ENCODE results near the gene HAS3.
"Not testable (repeated sequence)": the region's sequence is repeated elsewhere in the genome, so short reads cannot be mapped to it uniquely, and the experiment has no call there.

The HAS3 gene

DNA sequence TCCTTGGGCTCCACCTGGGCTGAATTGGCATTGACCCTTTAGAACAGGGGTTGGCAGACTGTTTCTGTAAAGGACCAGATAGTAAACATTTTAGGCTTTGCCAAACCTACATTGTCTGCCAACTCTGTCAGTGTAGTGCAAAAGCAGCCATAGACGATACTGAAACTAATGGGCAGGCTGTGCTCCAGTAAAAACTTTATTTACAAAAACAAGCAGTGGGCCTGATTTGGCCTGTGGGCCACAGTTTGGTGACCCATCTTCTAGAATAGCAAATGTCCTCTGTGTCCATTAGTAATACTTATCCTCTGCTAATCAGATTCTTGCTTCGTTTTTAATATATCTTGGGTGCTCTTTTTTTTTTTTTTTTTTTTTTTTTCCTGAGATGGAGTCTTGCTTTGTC lies 33.2 kb downstream of the HAS3 start:
- in situ Hi-C loops (cut with HindIII; ENCODE audit: low sequenced_read_pairs) = loop anchor here (10.0 kb wide), 1 partner anchor 166 kb away; no protein-coding TSS in a partner anchor

DNA sequence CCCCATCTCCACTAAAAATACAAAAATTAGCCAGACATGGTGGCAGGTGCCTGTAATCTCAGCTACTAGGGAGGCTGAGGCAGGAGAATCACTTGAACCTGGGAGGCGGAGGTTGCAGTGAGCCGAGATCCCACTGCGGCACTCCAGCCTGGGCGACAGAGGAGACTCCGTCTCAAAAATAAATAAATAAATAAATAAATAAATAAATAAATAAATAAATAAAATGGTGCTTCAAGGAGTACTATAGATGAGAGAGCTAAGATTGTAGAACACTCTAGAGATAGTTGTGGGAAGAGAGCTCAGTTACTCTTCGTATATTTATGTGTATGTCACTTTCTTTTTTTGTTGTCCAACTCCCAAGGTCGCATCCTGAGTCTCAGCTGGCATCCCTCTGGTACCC lies 34.0 kb downstream of the HAS3 start:
- in situ Hi-C loops (cut with HindIII; ENCODE audit: low sequenced_read_pairs) = loop anchor here (10.0 kb wide), 1 partner anchor 165 kb away; no protein-coding TSS in a partner anchor

DNA sequence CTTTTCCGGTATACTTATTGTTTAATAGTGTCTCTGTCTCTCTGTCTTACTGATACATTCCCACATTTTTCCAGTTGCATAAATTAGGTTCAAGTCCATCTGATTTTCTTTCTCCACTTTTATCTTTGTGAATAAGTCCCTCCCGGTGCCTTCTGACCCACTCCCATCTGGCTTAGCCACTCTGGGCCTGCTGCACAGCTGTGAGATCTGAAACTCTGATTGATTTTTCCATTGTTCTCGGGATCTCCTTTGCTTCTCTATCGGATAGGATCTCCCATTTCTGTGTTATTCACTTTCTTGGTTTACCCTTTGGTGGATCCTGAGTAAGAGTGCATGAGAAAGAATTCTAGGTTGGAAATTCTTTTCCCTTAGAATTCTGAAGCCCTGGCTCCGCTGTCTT lies 35.6 kb downstream of the HAS3 start:
- in situ Hi-C loops (cut with HindIII; ENCODE audit: low sequenced_read_pairs) = no loop called here

DNA sequence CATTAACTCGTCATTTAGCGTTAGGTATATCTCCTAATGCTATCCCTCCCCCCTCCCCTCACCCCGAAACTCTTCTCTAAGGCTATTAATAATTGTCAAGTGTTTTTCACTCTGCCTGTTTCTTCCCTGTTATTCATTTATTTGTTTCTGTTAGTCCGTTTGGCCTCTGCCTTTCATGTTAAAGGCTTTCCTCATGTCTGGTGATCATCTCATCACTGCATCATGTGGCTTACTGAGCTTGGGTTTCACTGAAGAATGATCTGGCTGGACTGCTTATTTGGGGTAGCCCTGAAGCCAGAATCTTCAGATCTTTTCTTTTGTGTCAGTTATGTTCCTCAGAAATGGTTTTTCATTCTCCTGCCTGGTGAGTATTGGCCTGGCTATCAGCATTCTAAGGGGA lies 36.5 kb downstream of the HAS3 start:
- in situ Hi-C loops (cut with HindIII; ENCODE audit: low sequenced_read_pairs) = no loop called here

DNA sequence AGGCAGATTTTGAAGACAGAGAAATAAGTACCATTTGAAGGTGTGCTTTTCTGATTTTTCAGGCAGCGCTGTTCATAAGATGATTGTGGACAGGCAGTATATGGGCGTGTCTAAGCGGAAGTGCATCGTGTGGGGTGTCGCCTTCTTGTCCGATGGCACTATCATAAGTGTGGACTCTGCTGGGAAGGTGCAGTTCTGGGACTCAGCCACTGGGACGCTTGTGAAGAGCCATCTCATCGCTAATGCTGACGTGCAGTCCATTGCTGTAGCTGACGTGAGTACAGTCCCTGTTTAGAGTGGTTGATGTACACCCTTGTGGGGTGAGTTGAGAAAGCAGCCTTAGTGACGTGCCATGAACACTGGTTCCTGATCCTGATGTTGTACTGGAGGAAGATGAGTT lies 37.7 kb downstream of the HAS3 start:
- in situ Hi-C loops (cut with HindIII; ENCODE audit: low sequenced_read_pairs) = no loop called here

DNA sequence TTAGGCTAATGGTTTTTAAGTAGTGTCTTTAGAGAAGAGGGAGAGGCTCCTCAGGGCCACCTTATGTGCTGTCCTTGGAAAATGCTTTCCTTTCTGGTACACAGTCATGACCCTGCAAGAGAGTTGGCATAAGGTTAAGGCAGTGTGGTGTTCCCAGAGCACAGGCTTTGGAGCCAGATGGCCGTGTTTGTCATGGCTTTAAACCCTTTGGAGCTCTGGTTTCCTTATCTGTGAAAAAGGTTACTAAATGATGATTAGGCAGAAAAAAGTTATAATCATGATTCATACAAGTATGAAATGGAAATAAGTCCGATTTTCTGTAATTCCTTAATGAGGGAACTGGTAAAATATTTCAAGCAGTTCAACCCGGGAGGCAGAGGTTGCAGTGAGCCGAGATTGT lies 40.2 kb downstream of the HAS3 start:
- in situ Hi-C loops (cut with HindIII; ENCODE audit: low sequenced_read_pairs) = no loop called here

DNA sequence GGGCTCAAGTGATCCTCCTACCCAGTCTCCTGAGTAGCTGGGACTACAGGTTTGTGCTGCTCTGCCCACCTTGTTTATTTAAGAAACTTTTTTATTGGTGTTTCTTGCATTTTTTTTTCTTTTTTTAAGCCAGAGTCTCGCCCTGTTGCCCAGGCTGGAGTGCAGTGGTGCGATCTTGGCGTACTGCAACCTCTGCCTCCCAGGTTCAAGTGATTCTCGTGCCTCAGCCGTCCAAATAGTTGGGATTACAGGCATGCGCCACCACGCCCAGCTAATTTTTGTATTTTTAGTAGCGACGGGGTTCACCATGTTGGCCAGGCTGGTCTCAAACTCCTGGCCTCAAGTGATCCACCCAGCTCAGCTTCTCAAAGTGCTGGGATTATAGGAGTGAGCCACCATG lies 44.2 kb downstream of the HAS3 start:
- in situ Hi-C loops (cut with HindIII; ENCODE audit: low sequenced_read_pairs) = not testable (repeated sequence)

DNA sequence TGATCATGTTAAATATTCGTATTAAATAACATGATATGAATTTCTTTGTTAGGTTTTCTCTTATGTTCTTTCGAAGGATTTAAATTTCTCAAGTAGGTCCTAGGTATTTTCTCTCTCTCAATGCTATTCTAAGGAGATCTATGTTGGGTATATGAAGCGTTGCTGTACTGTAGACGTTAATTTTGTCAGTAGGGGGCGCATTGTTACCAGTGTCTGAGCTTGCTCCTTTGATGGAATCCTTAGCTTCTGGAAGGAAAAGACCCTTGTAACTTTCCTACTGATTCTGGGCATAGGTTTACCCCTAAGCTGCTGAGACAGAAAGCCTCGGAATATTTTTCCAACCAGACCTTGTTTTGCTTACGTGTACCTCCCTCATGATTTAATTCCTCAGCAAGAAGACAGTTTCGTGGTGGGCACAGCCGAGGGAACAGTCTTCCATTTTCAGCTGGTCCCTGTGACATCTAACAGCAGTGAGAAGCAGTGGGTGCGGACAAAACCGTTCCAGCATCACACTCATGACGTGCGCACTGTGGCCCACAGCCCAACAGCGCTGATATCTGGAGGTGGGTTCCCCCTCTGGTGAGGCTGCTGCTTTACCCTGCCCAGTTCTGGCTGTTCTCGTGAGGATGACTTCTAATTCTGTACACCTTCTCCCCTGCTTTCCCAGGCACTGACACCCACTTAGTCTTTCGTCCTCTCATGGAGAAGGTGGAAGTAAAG lies 44.9 kb downstream of the HAS3 start:
- in situ Hi-C loops (cut with HindIII; ENCODE audit: low sequenced_read_pairs) = no loop called here

DNA sequence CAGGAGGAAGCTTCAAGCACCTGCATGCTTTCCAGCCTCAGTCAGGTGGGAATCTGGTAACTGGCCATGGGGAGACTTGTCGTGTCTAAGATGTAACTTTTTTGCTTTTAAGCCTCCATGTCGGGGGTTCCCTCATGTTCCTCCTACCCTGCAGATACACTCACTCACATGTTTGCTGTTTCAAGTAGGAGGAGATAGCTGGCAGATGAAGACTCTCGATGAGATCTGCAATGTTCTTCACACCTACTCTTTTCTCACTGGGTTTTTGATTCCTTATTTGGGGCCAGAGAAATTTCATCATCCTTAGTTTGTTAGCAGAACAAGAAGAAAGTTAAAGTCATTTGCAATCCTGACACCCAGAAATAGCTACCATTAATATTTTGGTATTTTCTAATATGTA lies 51.7 kb downstream of the HAS3 start:
- in situ Hi-C loops (cut with HindIII; ENCODE audit: low sequenced_read_pairs) = no loop called here

DNA sequence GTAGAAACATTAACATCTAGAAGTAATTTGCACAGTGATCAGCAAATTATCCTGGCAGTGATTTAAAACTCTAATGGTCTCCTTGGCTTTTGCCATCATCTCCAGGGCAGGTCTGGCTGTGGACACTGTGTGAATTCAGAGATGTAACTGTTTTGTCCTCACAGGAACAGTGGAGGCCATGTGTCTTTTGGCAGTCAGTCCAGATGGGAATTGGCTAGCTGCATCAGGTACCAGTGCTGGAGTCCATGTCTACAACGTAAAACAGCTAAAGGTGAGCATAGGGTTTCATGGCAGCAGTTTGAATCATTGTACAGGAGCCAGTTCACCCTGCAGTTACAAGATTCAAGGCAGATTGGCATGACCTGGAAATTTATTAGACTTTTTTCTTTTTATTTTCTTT lies 54.7 kb downstream of the HAS3 start:
- in situ Hi-C loops (cut with HindIII; ENCODE audit: low sequenced_read_pairs) = no loop called here

DNA sequence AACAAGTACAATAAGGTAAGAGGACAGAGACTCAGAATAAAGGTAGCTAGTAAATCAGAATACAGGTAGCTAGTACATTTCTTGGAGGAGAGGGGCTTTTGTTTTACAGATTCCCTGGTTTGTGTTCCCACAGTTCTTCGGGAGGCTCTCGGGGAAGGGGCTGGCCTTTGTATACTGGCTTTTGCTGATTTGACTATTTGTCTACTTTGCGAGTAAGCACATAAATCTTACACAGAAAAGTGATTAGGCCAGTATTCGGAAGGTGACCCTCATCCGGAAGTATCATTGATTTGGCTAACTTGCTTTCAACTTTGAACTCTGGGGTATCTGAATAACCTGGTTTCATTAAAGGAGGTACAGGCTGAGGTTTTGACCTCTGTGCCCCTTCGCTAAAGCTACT lies 60.1 kb downstream of the HAS3 start:
- in situ Hi-C loops (cut with HindIII; ENCODE audit: low sequenced_read_pairs) = loop anchor here (5.0 kb wide), 2 partner anchors 77 to 137 kb away; no protein-coding TSS in a partner anchor

DNA sequence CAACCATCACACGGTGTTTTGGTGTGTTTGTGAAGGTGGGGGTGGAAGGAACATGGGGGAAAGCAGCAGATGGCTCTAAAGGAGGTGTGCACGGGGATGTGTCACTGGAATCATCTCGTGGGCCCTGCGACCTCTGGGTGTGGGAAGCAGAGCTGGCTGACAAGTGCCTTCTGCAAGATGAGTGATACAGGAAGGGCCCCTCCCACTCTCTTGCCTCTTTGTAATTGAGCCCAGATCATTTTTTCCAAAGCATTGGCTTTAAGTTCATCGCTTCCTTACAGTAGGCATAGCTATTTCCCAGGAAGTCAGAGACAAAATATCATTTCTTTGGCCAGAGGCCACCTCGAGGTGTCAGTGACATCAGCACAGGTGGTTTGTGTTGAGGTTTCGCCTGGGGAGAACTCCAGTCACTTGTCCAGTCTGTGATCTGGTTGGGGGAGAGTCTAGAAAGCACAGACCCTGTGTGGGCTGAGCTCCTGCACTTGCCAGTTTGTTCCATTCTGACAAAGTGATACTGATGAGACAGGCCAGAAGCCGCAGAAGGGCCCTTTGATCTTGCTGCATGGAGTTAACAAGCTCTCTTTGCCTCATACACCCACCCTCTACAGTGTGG lies 60.9 kb downstream of the HAS3 start:
- in situ Hi-C loops (cut with HindIII; ENCODE audit: low sequenced_read_pairs) = loop anchor here (5.0 kb wide), 2 partner anchors 76 to 136 kb away; no protein-coding TSS in a partner anchor

DNA sequence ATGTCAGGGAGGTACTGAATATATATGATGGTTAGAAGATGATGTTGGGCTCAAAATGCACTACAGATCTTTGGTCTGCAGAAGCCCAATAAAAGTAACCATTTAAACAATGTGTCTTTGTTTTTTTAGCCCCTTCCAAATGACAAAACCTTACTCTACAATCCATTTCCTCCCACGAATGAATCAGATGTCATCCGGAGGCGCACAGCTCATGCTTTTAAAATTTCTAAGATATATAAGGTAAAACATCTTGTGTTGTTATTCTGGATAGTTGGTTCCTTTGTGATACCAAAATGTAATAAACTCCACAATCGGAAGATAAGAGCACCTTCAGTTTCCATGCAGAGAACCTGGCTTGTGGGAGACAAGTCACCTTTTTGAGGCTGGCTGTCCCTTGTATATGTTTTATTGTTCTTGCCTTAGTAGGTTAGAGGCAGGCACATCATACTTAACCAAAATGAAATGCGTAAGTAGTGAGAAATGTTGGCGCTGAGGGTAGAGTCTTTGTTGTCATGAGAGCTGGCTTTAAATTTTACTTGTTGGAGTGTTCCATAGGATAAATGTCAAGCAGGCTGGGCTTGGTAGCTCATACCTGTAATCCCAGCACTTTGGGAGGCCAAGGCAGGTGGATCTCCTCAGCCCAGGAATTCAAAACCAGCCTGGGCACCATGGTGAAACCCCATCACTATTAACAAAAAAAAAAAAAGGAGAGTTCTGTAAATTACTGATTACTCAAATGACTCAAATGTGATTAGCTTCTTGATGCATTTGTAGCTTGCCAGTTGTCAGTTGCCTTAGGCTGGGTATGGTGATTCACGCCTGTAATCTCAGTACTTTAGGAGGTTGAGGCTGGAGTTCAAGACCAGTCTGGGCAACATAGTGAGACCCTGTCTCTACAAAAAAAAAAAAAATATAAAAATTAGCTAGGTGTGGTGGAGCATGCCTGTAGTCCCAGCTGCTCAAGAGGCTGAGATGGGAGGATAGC lies 61.8 kb downstream of the HAS3 start:
- in situ Hi-C loops (cut with HindIII; ENCODE audit: low sequenced_read_pairs) = loop anchor here (5.0 kb wide), 2 partner anchors 75 to 135 kb away; no protein-coding TSS in a partner anchor

Data from endothelial cell of hepatic sinusoid (primary cell).